SK-N-SH (cell line): ENCODE data around the gene ZNF296. TPM values are rescaled to one million over a fixed set of nuclear protein-coding genes. Genes with fewer than 3 reads are reported as not detected.

Experiments used
- CTCF ChIA-PET: fragments of 300-600, 350-600 bp; formaldehyde crosslinking; extraction: SDS; loops from one replicate; lab custom pipeline; 2021; lab: Yijun Ruan, JAX
- POLR2A ChIA-PET: fragments of 350-600 bp; sonication (Branson Sonifier 250); formaldehyde crosslinking; extraction: SDS; loops from one replicate; lab custom pipeline; 2020; ENCODE audit warnings: antibody characterized with exemption, inconsistent platforms; lab: Yijun Ruan, JAX
- DNase-seq: peaks from one replicate; pipeline ENCODE4 v3.0.0; 2012
- H2AFZ ChIP-seq: fragments of 200-600 bp; sonication (generic); 2 replicates; pipeline ENCODE4 v1.8.1; 2016; ENCODE audit warnings: antibody characterized with exemption, mild to moderate bottlenecking, low read depth
- H3F3A ChIP-seq: fragments of 200-600 bp; sonication (generic); replicated peaks from 2 replicates; pipeline ENCODE3; 2016; ENCODE audit warnings: antibody characterized with exemption, mild to moderate bottlenecking; ENCODE audit not compliant: insufficient read depth
- H3K27ac ChIP-seq, 2 experiments: fragments of 200-500 bp in 1 of 2; fragments of 200-600 bp in 1 of 2; sonication (Bioruptor generic) in 1 of 2; sonication (generic), shearing (Covaris generic) in 1 of 2; 2 replicates each; pipeline versions ENCODE4 v1.5.1 to v1.6.1; 2014 to 2016; ENCODE audit warnings: low read depth in 2 of 2, inconsistent platforms in 1 of 2, low read length in 1 of 2, mild to moderate bottlenecking in 1 of 2, mixed read lengths in 1 of 2
- H3K27me3 ChIP-seq: fragments of 200-600 bp; sonication (generic), shearing (Covaris generic); 2 replicates; pipeline ENCODE4 v1.6.1; 2016; ENCODE audit warnings: mixed run types; ENCODE audit not compliant: insufficient read depth
- H3K36me3 ChIP-seq, 2 experiments: fragments of 200-500 bp in 1 of 2; fragments of 200-600 bp in 1 of 2; sonication (Bioruptor generic) in 1 of 2; sonication (generic) in 1 of 2; replicated peaks in 1 of 2; 2 replicates each; pipeline versions ENCODE3 to v1.5.1; 2014 to 2016; ENCODE audit warnings: low read length in 1 of 2, mild to moderate bottlenecking in 1 of 2; ENCODE audit not compliant: insufficient read depth in 2 of 2, control insufficient read depth in 1 of 2
- H3K4me1 ChIP-seq, 2 experiments: fragments of 200-500 bp in 1 of 2; fragments of 200-600 bp in 1 of 2; sonication (Bioruptor generic) in 1 of 2; sonication (generic), shearing (Covaris generic) in 1 of 2; 2 replicates each; pipeline versions ENCODE4 v1.5.1 to v1.6.1; 2014 to 2016; ENCODE audit warnings: low read depth in 1 of 2, low read length in 1 of 2, mixed run types in 1 of 2; ENCODE audit not compliant: insufficient read depth in 2 of 2, control insufficient read depth in 1 of 2
- H3K4me2 ChIP-seq: fragments of 200-600 bp; sonication (generic), shearing (Covaris generic); 2 replicates; pipeline ENCODE4 v1.6.1; 2017; ENCODE audit warnings: mixed run types
- H3K4me3 ChIP-seq, 2 experiments: fragments of 200-500 bp in 1 of 2; fragments of 200-600 bp in 1 of 2; sonication (Bioruptor generic) in 1 of 2; sonication (generic), shearing (Covaris generic) in 1 of 2; 2 replicates each; pipeline versions ENCODE4 v1.5.1 to v1.8.1; 2014 to 2016; ENCODE audit warnings: low read depth in 2 of 2, inconsistent platforms in 1 of 2, low read length in 1 of 2, mild to moderate bottlenecking in 1 of 2, mixed read lengths in 1 of 2, moderate library complexity in 1 of 2
- H3K79me2 ChIP-seq: fragments of 200-600 bp; sonication (generic); 2 replicates; pipeline ENCODE4 v1.8.1; 2017; ENCODE audit warnings: mild to moderate bottlenecking; ENCODE audit not compliant: insufficient read depth
- H3K9ac ChIP-seq: fragments of 200-600 bp; sonication (generic); 2 replicates; pipeline ENCODE4 v1.6.1; 2017; ENCODE audit warnings: mixed run types
- H3K9me2 ChIP-seq: fragments of 200-600 bp; sonication (generic); 2 replicates; pipeline ENCODE4 v1.6.1; 2017; ENCODE audit warnings: mixed run types
- H3K9me3 ChIP-seq: fragments of 200-600 bp; sonication (generic); 2 replicates; pipeline ENCODE4 v1.6.1; 2017; ENCODE audit warnings: mixed run types, mild to moderate bottlenecking, moderate library complexity
- H4K20me1 ChIP-seq: fragments of 200-600 bp; sonication (generic); 2 replicates; pipeline ENCODE4 v1.6.1; 2017; ENCODE audit warnings: mild to moderate bottlenecking, mixed run types; ENCODE audit not compliant: insufficient read depth
- ELF1 ChIP-seq: IDR thresholded peaks from 2 replicates; pipeline ENCODE4 v1.4.0; 2012
- EP300 ChIP-seq, 2 experiments: IDR thresholded peaks; 2 replicates each; pipeline versions ENCODE4 v1.4.0 to v1.6.1; 2012; ENCODE audit warnings: borderline replicate concordance in 1 of 2, low read depth in 1 of 2, low read length in 1 of 2
- EZH2phosphoT487 ChIP-seq: fragments of 200-600 bp; sonication (generic); IDR thresholded peaks from 2 replicates; pipeline ENCODE4 v1.6.1; 2017; ENCODE audit warnings: low read depth, mixed run types, mild to moderate bottlenecking, antibody characterized with exemption, moderate library complexity, borderline replicate concordance
- FOXJ3 ChIP-seq: sonication (generic); formaldehyde crosslinking; IDR thresholded peaks from 2 replicates; pipeline ENCODE4 v1.5.1; 2020; ENCODE audit warnings: mild to moderate bottlenecking, missing genetic modification reagents
- GABPA ChIP-seq: IDR thresholded peaks from 2 replicates; pipeline ENCODE4 v1.4.0; 2012; ENCODE audit warnings: low read depth, mild to moderate bottlenecking
- GATA2 ChIP-seq: sonication (generic); formaldehyde crosslinking; IDR thresholded peaks from 2 replicates; pipeline ENCODE4 v1.5.0; 2020; ENCODE audit warnings: mild to moderate bottlenecking, missing genetic modification reagents
- JUND ChIP-seq: IDR thresholded peaks from 2 replicates; pipeline ENCODE4 v1.4.0; 2012
- MXI1 ChIP-seq: IDR thresholded peaks from 2 replicates; pipeline ENCODE4 v1.6.1; 2012; ENCODE audit warnings: mild to moderate bottlenecking, low read depth, low read length, improper control_type of control experiment
- NFIC ChIP-seq: IDR thresholded peaks from 2 replicates; pipeline ENCODE4 v1.4.0; 2012; ENCODE audit warnings: borderline replicate concordance
- POLR2AphosphoS5 ChIP-seq: IDR thresholded peaks from 2 replicates; pipeline ENCODE4 v1.6.1; 2012; ENCODE audit warnings: low read depth, low read length
- RAD21 ChIP-seq: IDR thresholded peaks from 2 replicates; pipeline ENCODE4 v1.6.1; 2012; ENCODE audit warnings: mild to moderate bottlenecking, low read length
- REST ChIP-seq: IDR thresholded peaks from 2 replicates; pipeline ENCODE4 v1.6.1; 2012; ENCODE audit warnings: mild to moderate bottlenecking, low read depth, low read length, moderate library complexity
- RFX5 ChIP-seq: IDR thresholded peaks from 2 replicates; pipeline ENCODE4 v1.6.1; 2012; ENCODE audit warnings: mild to moderate bottlenecking, improper control_type of control experiment, low read length
- SMC3 ChIP-seq: IDR thresholded peaks from 2 replicates; pipeline ENCODE4 v1.6.1; 2012; ENCODE audit warnings: low read depth, low read length, improper control_type of control experiment
- USF1 ChIP-seq: IDR thresholded peaks from 2 replicates; pipeline ENCODE4 v1.4.0; 2012; ENCODE audit warnings: low read depth, borderline replicate concordance
- YY1 ChIP-seq: IDR thresholded peaks from 2 replicates; pipeline ENCODE4 v1.4.0; 2012; ENCODE audit warnings: low read depth, mild to moderate bottlenecking
- WGBS: methylation state at CpG from one replicate; pipeline ENCODE4 v1.1.6; 2017; ENCODE audit warnings: low lambda C conversion rate; 5-methylcytosine and 5-hydroxymethylcytosine counted together
- polyA plus RNA-seq, 3 experiments: library from polyadenylated mRNA; depleted of rRNA; stranded (reverse); fragments of >200 nt; gene quantifications; 2 replicates each; pipeline ENCODE4 v1.2.3, GENCODE V29; 2012
- TF ChIP-seq, protein P1 (sequence below): IDR thresholded peaks from 2 replicates; pipeline ENCODE4 v1.4.0; 2012; ENCODE audit warnings: low read depth
- TF ChIP-seq, protein P2 (sequence below): fragments of 150-350 bp; IDR thresholded peaks from 2 replicates; pipeline ENCODE4 v1.6.1; 2016; ENCODE audit warnings: mild to moderate bottlenecking, low read depth, low read length
- TF ChIP-seq, protein P3 (sequence below): IDR thresholded peaks from 2 replicates; pipeline ENCODE4; 2012
- TF ChIP-seq, protein P4 (sequence below): fragments of 150-350 bp; IDR thresholded peaks from 2 replicates; pipeline ENCODE4 v1.6.1; 2017; ENCODE audit warnings: antibody characterized with exemption, low read length, low read depth, borderline replicate concordance

ZNF296 gene
- polyA plus RNA-seq, 1 of the 3 experiments (the other 2 are of a cell fraction), result 0.21 TPM

DNA sequence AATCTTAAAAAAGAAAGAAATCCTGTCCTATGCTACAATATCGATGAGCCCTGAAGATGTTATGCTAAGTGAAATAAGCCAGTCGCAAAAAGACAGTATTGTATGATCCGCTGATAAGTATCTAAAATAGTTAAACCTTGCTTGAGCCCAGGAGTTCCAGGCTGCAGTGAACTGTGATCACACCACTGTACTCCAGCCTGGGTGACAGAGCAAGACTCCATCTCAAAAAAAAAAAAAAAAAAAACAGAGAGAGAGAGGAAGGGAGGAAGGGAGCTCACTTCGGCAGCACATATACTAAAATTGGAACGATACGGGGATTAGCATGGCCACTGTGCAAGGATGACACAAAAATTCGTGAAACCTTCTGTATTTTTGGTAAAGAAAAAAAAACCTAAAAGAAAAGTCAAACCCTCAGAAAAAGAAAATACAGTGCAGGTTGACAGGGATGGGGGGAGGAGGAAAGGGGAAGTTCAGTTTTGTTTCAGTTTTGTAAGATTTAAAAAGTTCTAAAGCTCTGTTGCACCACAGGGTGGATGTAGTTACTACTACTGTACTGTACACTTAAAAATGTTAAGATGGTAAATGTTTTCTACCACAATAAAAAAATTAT lies 29.0 kb downstream of the ZNF296 start:
- no peaks in the 10 kb centered on the region for H3K27me3 ChIP-seq
- H3K4me1 ChIP-seq, result no peaks in the 10 kb centered on the region; a peak in 1 of 4 replicates
- no peak overlapping the region for H3K4me3 ChIP-seq
- no peaks in the 10 kb centered on the region for H3K9me3 ChIP-seq
- H4K20me1 ChIP-seq, result peaks cover 96% of the 10 kb centered on the region
- no peak for DNase-seq
- H3K27ac ChIP-seq, result no peak overlapping the region
- no peak for TF ChIP-seq YY1
- TF ChIP-seq JUND, result no peak
- no peak for TF ChIP-seq GABPA
- TF ChIP-seq SMC3, result no peak
- TF ChIP-seq GATA2, result no peak
- TF ChIP-seq RFX5, result no peak
- no peak for TF ChIP-seq NFIC
- TF ChIP-seq, protein P1, sequence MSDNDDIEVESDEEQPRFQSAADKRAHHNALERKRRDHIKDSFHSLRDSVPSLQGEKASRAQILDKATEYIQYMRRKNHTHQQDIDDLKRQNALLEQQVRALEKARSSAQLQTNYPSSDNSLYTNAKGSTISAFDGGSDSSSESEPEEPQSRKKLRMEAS, result no peak
- no peak for TF ChIP-seq FOXJ3 (CRISPR knock-in tag)
- no peak for TF ChIP-seq POLR2AphosphoS5
- no peak for TF ChIP-seq ELF1
- TF ChIP-seq, protein P2, sequence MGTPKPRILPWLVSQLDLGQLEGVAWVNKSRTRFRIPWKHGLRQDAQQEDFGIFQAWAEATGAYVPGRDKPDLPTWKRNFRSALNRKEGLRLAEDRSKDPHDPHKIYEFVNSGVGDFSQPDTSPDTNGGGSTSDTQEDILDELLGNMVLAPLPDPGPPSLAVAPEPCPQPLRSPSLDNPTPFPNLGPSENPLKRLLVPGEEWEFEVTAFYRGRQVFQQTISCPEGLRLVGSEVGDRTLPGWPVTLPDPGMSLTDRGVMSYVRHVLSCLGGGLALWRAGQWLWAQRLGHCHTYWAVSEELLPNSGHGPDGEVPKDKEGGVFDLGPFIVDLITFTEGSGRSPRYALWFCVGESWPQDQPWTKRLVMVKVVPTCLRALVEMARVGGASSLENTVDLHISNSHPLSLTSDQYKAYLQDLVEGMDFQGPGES, result no peak
- H3K9me2 ChIP-seq, result no peaks in the 10 kb centered on the region
- H3K4me2 ChIP-seq, result no peak overlapping the region
- 83% methylated on average over 7 of the region's 7 CpGs for WGBS
- no peak overlapping the region for H2AFZ ChIP-seq
- no peaks in the 10 kb centered on the region for H3F3A ChIP-seq
- ChIA-PET CTCF (interaction anchor here (0.6 to 3.8 kb wide), 2 partner anchors 12 to 286 kb away, joined by 3 to 19 read pairs; no protein-coding TSS in a partner anchor), POLR2A (no interaction called here)
- peaks cover 24 to 38% of the 10 kb centered on the region in 2 experiments for H3K36me3 ChIP-seq
- no peak overlapping the region for H3K9ac ChIP-seq
- H3K79me2 ChIP-seq, result peaks cover 99% of the 10 kb centered on the region

DNA sequence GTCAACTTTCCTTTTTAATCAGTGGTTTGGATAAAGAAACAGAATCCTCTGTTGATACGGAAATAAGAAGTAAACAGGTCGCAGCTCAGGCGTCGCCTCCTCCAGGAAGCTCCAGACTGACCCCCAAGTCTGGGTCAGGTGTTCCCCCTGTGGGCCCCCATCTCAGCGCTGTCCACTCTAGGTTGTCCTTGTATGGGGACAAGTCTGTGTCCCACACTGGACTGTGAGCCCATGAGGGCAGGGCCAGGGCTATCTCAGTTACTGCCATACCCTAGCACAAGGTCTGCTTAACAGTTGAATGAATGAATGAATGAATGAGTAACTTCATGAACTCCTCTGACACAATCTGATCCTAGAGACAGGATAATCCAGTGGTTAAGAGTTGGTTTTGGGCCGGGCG lies 29.9 kb downstream of the ZNF296 start:
- CTCF ChIA-PET, result interaction anchor here (0.8 to 3.8 kb wide), 4 partner anchors 13 to 45 kb away, joined by 3 to 19 read pairs (median 4); no protein-coding TSS in a partner anchor
- H3K79me2 ChIP-seq, result peaks cover 99% of the 10 kb centered on the region
- H3F3A ChIP-seq, result no peaks in the 10 kb centered on the region
- H4K20me1 ChIP-seq, result peaks cover 96% of the 10 kb centered on the region
- no peak overlapping the region for H3K4me2 ChIP-seq
- no peak for DNase-seq
- no peak overlapping the region for H3K4me3 ChIP-seq
- H3K27ac ChIP-seq, result no peak overlapping the region
- no peak overlapping the region for H2AFZ ChIP-seq
- H3K9me2 ChIP-seq, result no peaks in the 10 kb centered on the region
- 97% methylated on average over 7 of the region's 7 CpGs for WGBS
- POLR2A ChIA-PET, result no interaction called here
- TF ChIP-seq POLR2AphosphoS5 (no peak), REST (no peak), NFIC (no peak), RAD21 (no peak), EP300 (IDR thresholded peaks at IDR 0.05; ENCODE audit: borderline replicate concordance in 1 of 2, low read depth in 1 of 2, low read length in 1 of 2) (no peak), MXI1 (no peak), GATA2 (no peak), ELF1 (no peak), YY1 (no peak), USF1 (no peak), EZH2phosphoT487 (no peak)
- TF ChIP-seq, protein P3, sequence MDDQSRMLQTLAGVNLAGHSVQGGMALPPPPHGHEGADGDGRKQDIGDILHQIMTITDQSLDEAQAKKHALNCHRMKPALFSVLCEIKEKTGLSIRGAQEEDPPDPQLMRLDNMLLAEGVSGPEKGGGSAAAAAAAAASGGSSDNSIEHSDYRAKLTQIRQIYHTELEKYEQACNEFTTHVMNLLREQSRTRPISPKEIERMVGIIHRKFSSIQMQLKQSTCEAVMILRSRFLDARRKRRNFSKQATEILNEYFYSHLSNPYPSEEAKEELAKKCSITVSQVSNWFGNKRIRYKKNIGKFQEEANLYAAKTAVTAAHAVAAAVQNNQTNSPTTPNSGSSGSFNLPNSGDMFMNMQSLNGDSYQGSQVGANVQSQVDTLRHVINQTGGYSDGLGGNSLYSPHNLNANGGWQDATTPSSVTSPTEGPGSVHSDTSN, result no peak
- TF ChIP-seq, protein P4, sequence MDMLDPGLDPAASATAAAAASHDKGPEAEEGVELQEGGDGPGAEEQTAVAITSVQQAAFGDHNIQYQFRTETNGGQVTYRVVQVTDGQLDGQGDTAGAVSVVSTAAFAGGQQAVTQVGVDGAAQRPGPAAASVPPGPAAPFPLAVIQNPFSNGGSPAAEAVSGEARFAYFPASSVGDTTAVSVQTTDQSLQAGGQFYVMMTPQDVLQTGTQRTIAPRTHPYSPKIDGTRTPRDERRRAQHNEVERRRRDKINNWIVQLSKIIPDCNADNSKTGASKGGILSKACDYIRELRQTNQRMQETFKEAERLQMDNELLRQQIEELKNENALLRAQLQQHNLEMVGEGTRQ, result no peak
- no peaks in the 10 kb centered on the region; a peak in 1 of 4 replicates for H3K4me1 ChIP-seq
- H3K9me3 ChIP-seq, result no peaks in the 10 kb centered on the region
- no peaks in the 10 kb centered on the region for H3K27me3 ChIP-seq
- H3K36me3 ChIP-seq, result peaks cover 31 to 41% of the 10 kb centered on the region in 2 experiments
- H3K9ac ChIP-seq, result no peak overlapping the region
